Measurements from ENCODE around the gene LRRC49. TPM values are rescaled to one million over a fixed set of nuclear protein-coding genes. Genes with fewer than 3 reads are reported as not detected.
A peak's percentile ranks its signal among the peaks of the same experiment; 100 is the strongest.

Gene LRRC49
- total RNA-seq, 1 donor from 2014 or later = 23.1 TPM

- Histone ChIP-seq H3K27ac (no peak overlapping the region), H3K4me1 (no peaks in the 10 kb centered on the region), H3K9me3 (no peaks in the 10 kb centered on the region), H3K27me3 (no peaks in the 10 kb centered on the region), H3K4me3 (no peak overlapping the region), H3K36me3 (no peaks in the 10 kb centered on the region)
- intact Hi-C loops (cut with DNase I) = no loop called here
- no peak for DNase-seq (ENCODE audit: low spot score in 2 of 2)
- TF ChIP-seq CTCF (IDR thresholded peaks at IDR 0.05) = no peak
Observed at GRCh38 chr15:70963199-70963598, 70.6 kb downstream of the LRRC49 start.

DNA sequence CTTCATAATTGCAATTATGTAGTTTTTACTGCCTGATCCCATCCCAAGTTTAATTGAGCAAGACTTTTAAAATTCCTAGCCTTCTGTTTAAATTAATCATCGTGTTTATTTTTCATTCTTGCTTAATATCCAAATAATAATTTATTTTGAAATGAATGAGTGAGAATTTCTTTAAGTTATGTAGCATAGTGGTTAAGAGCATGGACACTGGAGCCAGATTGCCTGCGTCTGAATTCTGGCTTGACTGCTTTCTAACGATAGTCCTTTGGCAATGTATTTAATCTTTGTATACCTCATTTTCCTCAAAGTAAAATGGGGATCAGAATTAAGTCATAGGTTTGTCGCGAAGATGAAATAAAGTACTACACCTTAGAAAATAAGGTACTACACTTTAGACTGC, 71.4 kb downstream of the LRRC49 start:
- intact Hi-C loops (cut with DNase I) = no loop called here
- TF ChIP-seq CTCF (IDR thresholded peaks at IDR 0.05) = no peak
- Histone ChIP-seq H3K27me3 (no peaks in the 10 kb centered on the region), H3K4me3 (no peak overlapping the region), H3K4me1 (no peaks in the 10 kb centered on the region), H3K9me3 (no peaks in the 10 kb centered on the region), H3K27ac (no peak overlapping the region), H3K36me3 (no peaks in the 10 kb centered on the region)
- DNase-seq (ENCODE audit: low spot score in 2 of 2) = no peak

DNA sequence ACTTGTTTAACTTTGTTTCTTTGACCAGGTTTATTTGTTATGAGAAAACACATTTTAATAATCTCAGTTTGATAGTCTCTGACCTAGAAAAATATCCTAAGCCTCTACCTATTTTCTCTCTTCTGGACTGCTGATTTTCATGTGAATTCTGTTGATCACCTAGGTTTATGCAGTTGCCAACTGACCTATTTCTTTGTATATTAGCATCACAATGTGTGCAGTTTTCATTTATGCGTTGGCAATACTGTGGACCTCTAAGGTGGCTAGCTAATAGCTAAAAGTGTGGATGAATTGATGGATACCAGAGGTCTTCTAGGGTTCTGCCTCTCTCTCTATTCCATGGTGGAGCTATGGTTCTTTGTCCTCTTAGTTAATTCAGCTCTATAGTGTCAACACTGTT, 72.1 kb downstream of the LRRC49 start:
- Histone ChIP-seq H3K27ac (no peak overlapping the region), H3K9me3 (no peaks in the 10 kb centered on the region), H3K36me3 (no peaks in the 10 kb centered on the region), H3K4me1 (no peaks in the 10 kb centered on the region), H3K27me3 (no peaks in the 10 kb centered on the region), H3K4me3 (no peak overlapping the region)
- no peak for DNase-seq (ENCODE audit: low spot score in 2 of 2)
- intact Hi-C loops (cut with DNase I) = no loop called here
- no peak for TF ChIP-seq CTCF (IDR thresholded peaks at IDR 0.05)

GRCh38 chr15:70967646-70968045, 75.0 kb downstream of the LRRC49 start:
- no peaks in the 10 kb centered on the region for H3K36me3 ChIP-seq
- no peak overlapping the region for H3K4me3 ChIP-seq
- H3K4me1 ChIP-seq = no peaks in the 10 kb centered on the region
- no peak for TF ChIP-seq CTCF (IDR thresholded peaks at IDR 0.05)
- intact Hi-C loops (cut with DNase I) = no loop called here
- H3K27me3 ChIP-seq = no peaks in the 10 kb centered on the region
- H3K9me3 ChIP-seq = no peaks in the 10 kb centered on the region
- DNase-seq (ENCODE audit: low spot score in 2 of 2) = no peak
- H3K27ac ChIP-seq = no peak overlapping the region

DNA sequence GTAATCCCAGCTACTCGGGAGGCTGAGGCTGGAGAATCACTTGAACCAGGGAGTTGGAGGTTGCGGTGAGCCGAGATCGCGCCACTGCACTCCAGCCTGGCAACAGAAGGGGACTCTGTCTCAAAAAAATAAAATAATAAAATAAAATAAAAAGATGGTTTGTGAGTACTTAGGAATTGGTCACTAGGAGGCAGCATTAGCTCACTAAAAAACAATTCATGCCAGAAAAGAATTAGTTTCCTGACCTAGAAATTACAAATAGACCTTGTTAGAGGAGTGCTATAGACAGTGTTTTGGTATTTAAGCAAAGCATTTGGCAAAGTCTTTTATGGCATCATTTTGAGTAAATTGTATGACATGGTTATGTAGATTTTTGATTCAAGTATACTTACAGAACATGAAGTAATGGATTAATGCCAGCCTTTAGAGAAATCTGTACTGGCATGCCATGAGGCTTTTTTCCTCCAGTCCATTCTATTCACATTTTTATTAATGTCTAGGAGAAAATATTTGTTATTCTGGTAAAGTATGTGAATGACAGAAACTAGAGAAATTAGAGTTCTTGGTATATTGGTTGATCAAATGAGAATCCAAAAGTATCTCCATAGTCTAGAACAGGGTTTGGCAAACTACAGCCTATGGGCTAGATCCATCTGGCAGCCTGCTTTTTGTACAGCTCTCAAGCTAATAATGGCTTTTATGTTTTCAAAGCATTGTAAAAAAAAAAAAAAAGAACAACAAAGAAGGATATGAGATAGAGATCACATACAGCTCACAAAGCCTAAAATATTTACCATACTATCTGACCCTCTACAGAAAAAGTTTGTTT, 81.6 kb downstream of the LRRC49 start:
- intact Hi-C loops (cut with DNase I) = loop anchor here (10.0 kb wide), 2 partner anchors 471 to 831 kb away; no protein-coding TSS in a partner anchor

More for the DNA sequence above, 81.6 kb downstream of the LRRC49 start:
- no peaks in the 10 kb centered on the region for H3K27me3 ChIP-seq
- H3K4me1 ChIP-seq = peaks cover 0 to 2% of the 10 kb centered on the region in 2 donors
- peak; percentile 34 to 61 (median 38) for TF ChIP-seq CTCF (IDR thresholded peaks at IDR 0.05)
- H3K27ac ChIP-seq = no peak overlapping the region
- H3K36me3 ChIP-seq = peaks cover 0 to 2% of the 10 kb centered on the region in 2 donors
- DNase-seq (ENCODE audit: low spot score in 2 of 2) = no peak
- H3K9me3 ChIP-seq = no peaks in the 10 kb centered on the region
- H3K4me3 ChIP-seq = no peak overlapping the region

Data from ascending aorta (tissue), 2 donors.